Bronchial epithelial cell (primary cell): ENCODE results near the gene RTRAF. TPM values are rescaled to one million over a fixed set of nuclear protein-coding genes. Genes with fewer than 3 reads are reported as not detected.

Source experiments
- DNase-seq: peaks from one replicate; pipeline ENCODE4 v3.0.0-alpha.2; 2010; ENCODE audit warnings: low read depth
- FAIRE-seq: peaks from 2 replicates; lab custom pipeline; 2011; peaks lifted over from hg19 to GRCh38; lab: Jason Lieb, UNC
- H3K27me3 ChIP-seq: 2 replicates; pipeline ENCODE4 v1.5.1; 2011; ENCODE audit warnings: low read length; ENCODE audit not compliant: control insufficient read depth, insufficient read depth
- H3K36me3 ChIP-seq: 2 replicates; pipeline ENCODE4 v1.5.1; 2011; ENCODE audit warnings: low read length; ENCODE audit not compliant: control insufficient read depth, insufficient read depth
- H3K4me3 ChIP-seq: 2 replicates; pipeline ENCODE4 v1.5.1; 2011; ENCODE audit warnings: mild to moderate bottlenecking, low read depth, low read length, control low read depth
- CTCF ChIP-seq: IDR thresholded peaks from 2 replicates; pipeline ENCODE4 v1.5.1; 2011; ENCODE audit warnings: mild to moderate bottlenecking, moderate library complexity, low read length, control low read depth, inconsistent platforms; ENCODE audit not compliant: insufficient read depth, severe bottlenecking
- total RNA-seq: library from RNA; depleted of rRNA; stranded (reverse); fragments of >200 nt; gene quantifications from 2 replicates; pipeline ENCODE4 v1.2.1, GENCODE V29; 2014

Gene RTRAF
- total RNA-seq, 1 donor from 2014 or later = 69.2 TPM

GRCh38 chr14:52029881-52030280 lies 40.5 kb downstream of the RTRAF start:
- no peak for TF ChIP-seq CTCF
- FAIRE-seq (no peak), DNase-seq (no peak)
- H3K27me3 ChIP-seq = no peaks in the 10 kb centered on the region
- no peak overlapping the region for H3K4me3 ChIP-seq
- no peaks in the 10 kb centered on the region for H3K36me3 ChIP-seq

GRCh38 chr14:52031781-52032180 lies 42.4 kb downstream of the RTRAF start:
- H3K36me3 ChIP-seq = no peaks in the 10 kb centered on the region
- FAIRE-seq = no peak
- no peak overlapping the region for H3K4me3 ChIP-seq
- TF ChIP-seq CTCF = no peak
- DNase-seq = no peak
- no peaks in the 10 kb centered on the region for H3K27me3 ChIP-seq

GRCh38 chr14:52032204-52032801 lies 43.0 kb downstream of the RTRAF start:
- H3K4me3 ChIP-seq = no peak overlapping the region
- H3K27me3 ChIP-seq = no peaks in the 10 kb centered on the region
- TF ChIP-seq CTCF = no peak
- FAIRE-seq (no peak), DNase-seq (no peak)
- H3K36me3 ChIP-seq = no peaks in the 10 kb centered on the region

- H3K36me3 ChIP-seq = no peaks in the 10 kb centered on the region
- H3K4me3 ChIP-seq = no peak overlapping the region
- FAIRE-seq (no peak), DNase-seq (no peak)
- TF ChIP-seq CTCF = no peak
- H3K27me3 ChIP-seq = no peaks in the 10 kb centered on the region
These were observed 43.8 kb downstream of the RTRAF start for GRCh38 chr14:52033101-52033642.

GRCh38 chr14:52039124-52039815 lies 49.9 kb downstream of the RTRAF start:
- no peak for DNase-seq
- H3K36me3 ChIP-seq = no peaks in the 10 kb centered on the region
- no peak for TF ChIP-seq CTCF
- H3K27me3 ChIP-seq = no peaks in the 10 kb centered on the region
- no peak for FAIRE-seq
- no peak overlapping the region for H3K4me3 ChIP-seq
